HG03045 (cell line): ENCODE results near the gene FRAS1.
"Not testable (repeated sequence)": the region's sequence is repeated elsewhere in the genome, so short reads cannot be mapped to it uniquely, and the experiment has no call there.

Source experiments
- ATAC-seq: cut with Tn5 transposase; IDR thresholded peaks from one replicate; pipeline ENCODE4 v1.9.1; 2021; ENCODE audit warnings: mild to moderate bottlenecking, moderate library complexity; ENCODE audit not compliant: unreplicated experiment

FRAS1 gene

GRCh38 chr4:78165758-78166157, 108.6 kb downstream of the FRAS1 start:
- no peak for ATAC-seq

- ATAC-seq: no peak
These were observed 109.5 kb downstream of the FRAS1 start for GRCh38 chr4:78166622-78167021.

GRCh38 chr4:78167510-78167909, 110.4 kb downstream of the FRAS1 start:
- no peak for ATAC-seq

- ATAC-seq: no peak
These were observed 110.9 kb downstream of the FRAS1 start for GRCh38 chr4:78168029-78168428.

- ATAC-seq: no peak
These were observed 112.6 kb downstream of the FRAS1 start for GRCh38 chr4:78169728-78170127.

- no peak for ATAC-seq
These were observed 114.4 kb downstream of the FRAS1 start for GRCh38 chr4:78171482-78171881.

- ATAC-seq: no peak
These were observed 117.8 kb downstream of the FRAS1 start for GRCh38 chr4:78174891-78175290.

GRCh38 chr4:78179196-78179595, 122.1 kb downstream of the FRAS1 start:
- ATAC-seq: no peak

- not testable (repeated sequence) for ATAC-seq
These were observed 124.6 kb downstream of the FRAS1 start for GRCh38 chr4:78181681-78182234.

- no peak for ATAC-seq
These were observed 127.5 kb downstream of the FRAS1 start for GRCh38 chr4:78184584-78184983.

GRCh38 chr4:78185117-78185516, 128.0 kb downstream of the FRAS1 start:
- no peak for ATAC-seq

GRCh38 chr4:78186597-78187543, 129.7 kb downstream of the FRAS1 start:
- ATAC-seq: no peak

GRCh38 chr4:78190068-78190467, 132.9 kb downstream of the FRAS1 start:
- no peak for ATAC-seq

GRCh38 chr4:78190595-78190994, 133.5 kb downstream of the FRAS1 start:
- no peak for ATAC-seq

- no peak for ATAC-seq
These were observed 140.8 kb downstream of the FRAS1 start for GRCh38 chr4:78197947-78198346.

- no peak for ATAC-seq
These were observed 142.9 kb downstream of the FRAS1 start for GRCh38 chr4:78199984-78200383.

GRCh38 chr4:78200949-78201348, 143.8 kb downstream of the FRAS1 start:
- ATAC-seq: no peak

GRCh38 chr4:78204176-78204575, 147.1 kb downstream of the FRAS1 start:
- no peak for ATAC-seq

- no peak for ATAC-seq
These were observed 148.5 kb downstream of the FRAS1 start for GRCh38 chr4:78205591-78205990.

- ATAC-seq: no peak
These were observed 150.4 kb downstream of the FRAS1 start for GRCh38 chr4:78207541-78207940.

- no peak for ATAC-seq
These were observed 150.8 kb downstream of the FRAS1 start for GRCh38 chr4:78207951-78208350.

GRCh38 chr4:78208896-78209295, 151.8 kb downstream of the FRAS1 start:
- not testable (repeated sequence) for ATAC-seq
